CD4-positive, CD25-positive, alpha-beta regulatory T cell (primary cell): ENCODE measurements around the gene PCBP3. TPM values are rescaled to one million over a fixed set of nuclear protein-coding genes. Genes with fewer than 3 reads are reported as not detected.

Experiments
- ATAC-seq, 2 donors: fragments of 150-1000 bp; cut with Tn5 transposase; one replicate each; pipeline ENCODE4 v1.10.0; 2021; ENCODE audit warnings: low read depth in 2 of 2, moderate number of reproducible peaks in 2 of 2, moderate library complexity in 1 of 2
- DNase-seq, 3 donors: peaks; one replicate each; pipeline versions ENCODE4 v3.0.0 to v3.0.0-alpha.2; 2012 to 2022; ENCODE audit warnings: mixed read lengths in 1 of 3
- H3K27ac ChIP-seq: one replicate; pipeline ENCODE4 v1.7.0; 2013; ENCODE audit warnings: mild to moderate bottlenecking, low read length; ENCODE audit not compliant: insufficient read depth, poor library complexity, severe bottlenecking
- H3K27me3 ChIP-seq: one replicate; pipeline ENCODE4 v1.7.0; 2013; ENCODE audit warnings: low read length; ENCODE audit not compliant: control insufficient read depth, insufficient read depth
- H3K36me3 ChIP-seq: one replicate; pipeline ENCODE4 v1.7.0; 2013; ENCODE audit warnings: mild to moderate bottlenecking, low read length, moderate library complexity; ENCODE audit not compliant: control insufficient read depth, insufficient read depth
- H3K4me1 ChIP-seq: 2 replicates; pipeline ENCODE4 v1.7.0; 2013; ENCODE audit warnings: mild to moderate bottlenecking, low read length; ENCODE audit not compliant: insufficient read depth, control insufficient read depth, poor library complexity, severe bottlenecking
- H3K4me3 ChIP-seq: one replicate; pipeline ENCODE4 v1.7.0; 2013; ENCODE audit warnings: low read depth, mild to moderate bottlenecking, low read length, moderate library complexity
- H3K9me3 ChIP-seq, 2 experiments: 1 replicate in 1 of 2; 2 replicates in 1 of 2; pipeline ENCODE4 v1.7.0; 2013; ENCODE audit warnings: low read length in 2 of 2, mild to moderate bottlenecking in 1 of 2, moderate library complexity in 1 of 2; ENCODE audit not compliant: control insufficient read depth in 2 of 2
- H3K27ac Mint-ChIP-seq, 3 donors: one replicate each; pipeline ENCODE4 v1.8.0; 2020 to 2022; ENCODE audit warnings: mild to moderate bottlenecking in 3 of 3, mixed read lengths in 3 of 3, moderate library complexity in 2 of 3
- H3K27me3 Mint-ChIP-seq: one replicate; pipeline ENCODE4 v1.8.0; 2022; ENCODE audit warnings: mild to moderate bottlenecking, mixed read lengths
- H3K36me3 Mint-ChIP-seq: one replicate; pipeline ENCODE4 v1.8.0; 2020; ENCODE audit warnings: mixed read lengths
- H3K4me1 Mint-ChIP-seq, 4 donors: one replicate each; pipeline ENCODE4 v1.8.0; 2020 to 2022; ENCODE audit warnings: mixed read lengths in 4 of 4, mild to moderate bottlenecking in 1 of 4
- H3K4me3 Mint-ChIP-seq, 4 donors: one replicate each; pipeline ENCODE4 v1.8.0; 2020 to 2022; ENCODE audit warnings: mild to moderate bottlenecking in 4 of 4, mixed read lengths in 4 of 4, moderate library complexity in 3 of 4
- H3K9me3 Mint-ChIP-seq, 7 donors: one replicate each; pipeline ENCODE4 v1.8.0; 2020 to 2022; ENCODE audit warnings: mixed read lengths in 7 of 7, mild to moderate bottlenecking in 3 of 7, moderate library complexity in 2 of 7
- polyA plus RNA-seq, 4 donors: library from polyadenylated mRNA; unstranded; fragments of 300-500 nt; fragmentation: Illumina TruSeq; gene quantifications; one replicate each; pipeline ENCODE4 v1.2.3, GENCODE V29; 2021
- total RNA-seq: library from RNA; stranded (reverse); gene quantifications from one replicate; pipeline ENCODE4 v1.2.3, GENCODE V29; 2022

Gene PCBP3
- total and polyA plus RNA-seq, 5 donors from 2014 or later: 0.72 to 5.3 (median 2.3) TPM

GRCh38 chr21:45963232-45963570 is 319.7 kb downstream of the PCBP3 start:
- peaks cover 0 to 21% (median 10%) of the 10 kb centered on the region in 7 donors for H3K9me3 Mint-ChIP-seq
- H3K4me1 Mint-ChIP-seq: no peaks in the 10 kb centered on the region
- peaks cover 3% of the 10 kb centered on the region for H3K36me3 Mint-ChIP-seq
- H3K4me3 Mint-ChIP-seq: no peak overlapping the region
- Histone ChIP-seq H3K4me3 (no peak overlapping the region), H3K36me3 (no peaks in the 10 kb centered on the region), H3K9me3 (peaks cover 0 to 16% of the 10 kb centered on the region in 2 experiments), H3K27me3 (no peaks in the 10 kb centered on the region), H3K4me1 (no peaks in the 10 kb centered on the region), H3K27ac (no peak overlapping the region)
- DNase-seq: no peak
- peaks cover 32% of the 10 kb centered on the region for H3K27me3 Mint-ChIP-seq
- H3K27ac Mint-ChIP-seq: peak overlapping the region in 1 of 3 donors; percentile 24
- no peak for ATAC-seq

- Histone ChIP-seq H3K27ac (no peak overlapping the region), H3K36me3 (no peaks in the 10 kb centered on the region), H3K27me3 (no peaks in the 10 kb centered on the region), H3K9me3 (peaks cover 0 to 16% of the 10 kb centered on the region in 2 experiments), H3K4me1 (no peaks in the 10 kb centered on the region), H3K4me3 (no peak overlapping the region)
- ATAC-seq: no peak
- Mint-ChIP-seq H3K4me3 (no peak overlapping the region), H3K36me3 (peaks cover 4% of the 10 kb centered on the region), H3K27ac (no peak overlapping the region), H3K27me3 (peaks cover 19% of the 10 kb centered on the region), H3K4me1 (no peaks in the 10 kb centered on the region), H3K9me3 (peaks cover 0 to 21% (median 10%) of the 10 kb centered on the region in 7 donors)
- DNase-seq: no peak
Measured at GRCh38 chr21:45964649-45965048, 321.1 kb downstream of the PCBP3 start.

- no peak for ATAC-seq
- H3K27me3 Mint-ChIP-seq: peaks cover 25% of the 10 kb centered on the region
- Histone ChIP-seq H3K4me1 (no peaks in the 10 kb centered on the region), H3K36me3 (no peaks in the 10 kb centered on the region), H3K27ac (no peak overlapping the region), H3K27me3 (no peaks in the 10 kb centered on the region), H3K9me3 (peaks cover 0 to 16% of the 10 kb centered on the region in 2 experiments), H3K4me3 (no peak overlapping the region)
- peaks cover 0 to 2% (median 0%) of the 10 kb centered on the region in 4 donors for H3K4me1 Mint-ChIP-seq
- DNase-seq: no peak
- no peak overlapping the region for H3K27ac Mint-ChIP-seq
- H3K36me3 Mint-ChIP-seq: peaks cover 4% of the 10 kb centered on the region
- no peak overlapping the region for H3K4me3 Mint-ChIP-seq
- peaks cover 0 to 21% (median 10%) of the 10 kb centered on the region in 7 donors for H3K9me3 Mint-ChIP-seq
Measured at GRCh38 chr21:45965084-45965809, 321.7 kb downstream of the PCBP3 start.

- Mint-ChIP-seq H3K27ac (no peak overlapping the region), H3K4me1 (peaks cover 0 to 2% (median 0%) of the 10 kb centered on the region in 4 donors), H3K36me3 (peaks cover 4% of the 10 kb centered on the region), H3K27me3 (peaks cover 29% of the 10 kb centered on the region), H3K4me3 (no peak overlapping the region), H3K9me3 (peaks cover 0 to 16% (median 5%) of the 10 kb centered on the region in 7 donors)
- Histone ChIP-seq H3K27ac (no peak overlapping the region), H3K4me1 (no peaks in the 10 kb centered on the region), H3K9me3 (peaks cover 0 to 16% of the 10 kb centered on the region in 2 experiments), H3K4me3 (no peak overlapping the region), H3K27me3 (no peaks in the 10 kb centered on the region), H3K36me3 (no peaks in the 10 kb centered on the region)
- no peak for ATAC-seq
- no peak for DNase-seq
Measured at GRCh38 chr21:45966791-45967394, 323.4 kb downstream of the PCBP3 start.

GRCh38 chr21:45969921-45970673 is 326.6 kb downstream of the PCBP3 start:
- H3K4me3 ChIP-seq: no peak overlapping the region
- H3K9me3 ChIP-seq: peaks cover 0 to 1% of the 10 kb centered on the region in 2 experiments
- peaks cover 4% of the 10 kb centered on the region for H3K36me3 Mint-ChIP-seq
- ATAC-seq (no peak), DNase-seq (no peak)
- H3K4me1 ChIP-seq: peaks cover 30% of the 10 kb centered on the region
- peak overlapping the region in 2 of 4 donors; percentile 21 to 63 for H3K4me3 Mint-ChIP-seq
- H3K27me3 ChIP-seq: no peaks in the 10 kb centered on the region
- H3K27ac ChIP-seq: no peak overlapping the region
- peaks cover 0 to 4% (median 0%) of the 10 kb centered on the region in 7 donors for H3K9me3 Mint-ChIP-seq
- H3K27me3 Mint-ChIP-seq: peaks cover 22% of the 10 kb centered on the region
- H3K4me1 Mint-ChIP-seq: peaks cover 2 to 7% (median 5%) of the 10 kb centered on the region in 4 donors
- no peaks in the 10 kb centered on the region for H3K36me3 ChIP-seq
- H3K27ac Mint-ChIP-seq: no peak overlapping the region

GRCh38 chr21:45970674-45971615 is 327.4 kb downstream of the PCBP3 start:
- peak in 1 of 3 donors; percentile 33 for DNase-seq
- peaks cover 31% of the 10 kb centered on the region for H3K4me1 ChIP-seq
- Mint-ChIP-seq H3K27ac (no peak overlapping the region), H3K4me3 (peak overlapping the region in 1 of 4 donors; percentile 24), H3K9me3 (peaks cover 0 to 2% (median 0%) of the 10 kb centered on the region in 7 donors), H3K27me3 (peaks cover 31% of the 10 kb centered on the region), H3K4me1 (peaks cover 2 to 11% (median 7%) of the 10 kb centered on the region in 4 donors), H3K36me3 (peaks cover 4% of the 10 kb centered on the region)
- H3K4me3 ChIP-seq: no peak overlapping the region
- no peaks in the 10 kb centered on the region for H3K27me3 ChIP-seq
- no peak overlapping the region for H3K27ac ChIP-seq
- H3K9me3 ChIP-seq: no peaks in the 10 kb centered on the region
- no peaks in the 10 kb centered on the region for H3K36me3 ChIP-seq
- peak; percentile 41 to 48 for ATAC-seq
